IPS-18a (cell line): ENCODE results near the gene AMD1.

ENCODE experiments used
- H3K27ac ChIP-seq: one replicate; pipeline ENCODE4 v1.5.1; 2013; ENCODE audit warnings: low read length
- H3K27me3 ChIP-seq: one replicate; pipeline ENCODE4 v1.6.1; 2013; ENCODE audit warnings: mild to moderate bottlenecking, low read length; ENCODE audit not compliant: control insufficient read depth, insufficient read depth
- H3K36me3 ChIP-seq: one replicate; pipeline ENCODE4 v1.6.1; 2013; ENCODE audit warnings: low read depth, low read length; ENCODE audit not compliant: control insufficient read depth
- H3K4me1 ChIP-seq: one replicate; pipeline ENCODE4 v1.6.1; 2013; ENCODE audit warnings: low read depth, low read length; ENCODE audit not compliant: control insufficient read depth
- H3K4me3 ChIP-seq: one replicate; pipeline ENCODE4 v1.5.1; 2013; ENCODE audit warnings: low read length
- H3K9ac ChIP-seq: one replicate; pipeline ENCODE4 v1.6.1; 2013; ENCODE audit warnings: mild to moderate bottlenecking, low read length, moderate library complexity
- H3K9me3 ChIP-seq: one replicate; pipeline ENCODE4 v1.6.1; 2013; ENCODE audit warnings: low read depth, low read length; ENCODE audit not compliant: control insufficient read depth

The AMD1 gene

GRCh38 chr6:110880651-110881050 lies 6.1 kb downstream of the AMD1 start:
- Histone ChIP-seq H3K9me3 (no peaks in the 10 kb centered on the region), H3K4me1 (peaks cover 34% of the 10 kb centered on the region), H3K36me3 (no peaks in the 10 kb centered on the region), H3K27ac (no peak overlapping the region), H3K27me3 (no peaks in the 10 kb centered on the region), H3K4me3 (no peak overlapping the region), H3K9ac (no peak overlapping the region)

GRCh38 chr6:110881546-110882273 lies 7.1 kb downstream of the AMD1 start:
- no peaks in the 10 kb centered on the region for H3K36me3 ChIP-seq

GRCh38 chr6:110882274-110882619 lies 7.7 kb downstream of the AMD1 start:
- Histone ChIP-seq H3K9me3 (no peaks in the 10 kb centered on the region), H3K36me3 (no peaks in the 10 kb centered on the region), H3K9ac (no peak overlapping the region), H3K4me3 (no peak overlapping the region), H3K4me1 (peaks cover 31% of the 10 kb centered on the region), H3K27me3 (no peaks in the 10 kb centered on the region), H3K27ac (no peak overlapping the region)

More at GRCh38 chr6:110881546-110882273, 7.1 kb downstream of the AMD1 start:
- Histone ChIP-seq H3K27ac (no peak overlapping the region), H3K4me1 (peaks cover 34% of the 10 kb centered on the region), H3K9me3 (no peaks in the 10 kb centered on the region), H3K9ac (no peak overlapping the region), H3K27me3 (no peaks in the 10 kb centered on the region), H3K4me3 (no peak overlapping the region)

GRCh38 chr6:110882824-110883554 lies 8.4 kb downstream of the AMD1 start:
- Histone ChIP-seq H3K27me3 (no peaks in the 10 kb centered on the region), H3K9ac (no peak overlapping the region), H3K36me3 (no peaks in the 10 kb centered on the region), H3K27ac (no peak overlapping the region), H3K4me3 (no peak overlapping the region), H3K4me1 (peaks cover 28% of the 10 kb centered on the region), H3K9me3 (no peaks in the 10 kb centered on the region)

- Histone ChIP-seq H3K4me3 (no peak overlapping the region), H3K36me3 (peaks cover 7% of the 10 kb centered on the region), H3K27me3 (no peaks in the 10 kb centered on the region), H3K9me3 (no peaks in the 10 kb centered on the region), H3K4me1 (peaks cover 21% of the 10 kb centered on the region), H3K9ac (no peak overlapping the region), H3K27ac (no peak overlapping the region)
Measured at GRCh38 chr6:110884321-110884720, 9.7 kb downstream of the AMD1 start.

- no peak overlapping the region for H3K27ac ChIP-seq
Measured at GRCh38 chr6:110885526-110885925, 10.9 kb downstream of the AMD1 start.

GRCh38 chr6:110886555-110887167 lies 12.1 kb downstream of the AMD1 start:
- Histone ChIP-seq H3K27me3 (no peaks in the 10 kb centered on the region), H3K4me3 (no peak overlapping the region), H3K36me3 (peaks cover 28% of the 10 kb centered on the region), H3K9me3 (no peaks in the 10 kb centered on the region), H3K4me1 (peaks cover 10% of the 10 kb centered on the region), H3K27ac (no peak overlapping the region), H3K9ac (no peak overlapping the region)

More at GRCh38 chr6:110885526-110885925, 10.9 kb downstream of the AMD1 start:
- Histone ChIP-seq H3K4me1 (peaks cover 13% of the 10 kb centered on the region), H3K4me3 (no peak overlapping the region), H3K27me3 (no peaks in the 10 kb centered on the region), H3K9me3 (no peaks in the 10 kb centered on the region), H3K36me3 (peaks cover 16% of the 10 kb centered on the region), H3K9ac (no peak overlapping the region)

- Histone ChIP-seq H3K27ac (no peak overlapping the region), H3K36me3 (peaks cover 64% of the 10 kb centered on the region), H3K9ac (no peak overlapping the region), H3K9me3 (no peaks in the 10 kb centered on the region), H3K4me3 (no peak overlapping the region), H3K27me3 (no peaks in the 10 kb centered on the region), H3K4me1 (no peaks in the 10 kb centered on the region)
Measured at GRCh38 chr6:110890288-110890687, 15.7 kb downstream of the AMD1 start.

GRCh38 chr6:110895907-110896608 lies 21.5 kb downstream of the AMD1 start:
- Histone ChIP-seq H3K4me3 (no peak overlapping the region), H3K27me3 (no peaks in the 10 kb centered on the region), H3K4me1 (no peaks in the 10 kb centered on the region), H3K9me3 (no peaks in the 10 kb centered on the region), H3K36me3 (peaks cover 66% of the 10 kb centered on the region), H3K27ac (no peak overlapping the region), H3K9ac (no peak overlapping the region)

GRCh38 chr6:110897433-110897832 lies 22.8 kb downstream of the AMD1 start:
- Histone ChIP-seq H3K27ac (no peak overlapping the region), H3K4me1 (no peaks in the 10 kb centered on the region), H3K27me3 (no peaks in the 10 kb centered on the region), H3K4me3 (no peak overlapping the region), H3K9me3 (no peaks in the 10 kb centered on the region), H3K36me3 (peaks cover 52% of the 10 kb centered on the region), H3K9ac (no peak overlapping the region)

- H3K27me3 ChIP-seq = no peaks in the 10 kb centered on the region
- no peak overlapping the region for H3K9ac ChIP-seq
- no peaks in the 10 kb centered on the region for H3K9me3 ChIP-seq
- H3K4me3 ChIP-seq = no peak overlapping the region
- no peak overlapping the region for H3K27ac ChIP-seq
- peaks cover 46% of the 10 kb centered on the region for H3K36me3 ChIP-seq
- H3K4me1 ChIP-seq = no peaks in the 10 kb centered on the region
Measured at GRCh38 chr6:110898111-110898510, 23.5 kb downstream of the AMD1 start.
